Measurements from ENCODE around the gene VEZT.
A peak's percentile ranks its signal among the peaks of the same experiment; 100 is the strongest.

Gene VEZT

DNA sequence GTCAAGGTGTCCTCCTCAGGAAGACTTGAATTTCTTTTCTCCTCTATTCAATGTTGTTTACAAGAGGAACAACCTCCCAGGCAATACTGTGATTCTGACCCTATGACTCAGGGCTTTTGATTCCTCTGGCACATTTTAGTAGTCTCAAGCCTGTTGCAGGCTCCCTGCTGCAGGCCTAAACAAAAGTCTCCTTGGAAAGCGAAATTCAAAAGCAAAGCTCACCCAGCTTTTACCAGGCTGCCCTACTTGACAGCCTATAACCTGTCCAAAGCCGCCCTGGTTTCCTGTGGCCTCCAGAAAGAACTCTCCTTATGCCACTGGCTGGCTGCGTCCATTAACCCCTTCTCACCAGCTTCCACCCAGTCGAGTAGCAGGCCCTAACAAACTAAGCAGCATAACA is 11.9 kb upstream of the VEZT start:
- no peak overlapping the region for H3K27ac Mint-ChIP-seq
- peaks cover 10% of the 10 kb centered on the region for H3K4me1 Mint-ChIP-seq (ENCODE audit: low read depth)
- H3K27me3 Mint-ChIP-seq = no peaks in the 10 kb centered on the region
- H3K4me3 Mint-ChIP-seq = no peak overlapping the region
- H3K9me3 Mint-ChIP-seq = no peaks in the 10 kb centered on the region
- H3K36me3 Mint-ChIP-seq (ENCODE audit: low read depth) = no peaks in the 10 kb centered on the region

DNA sequence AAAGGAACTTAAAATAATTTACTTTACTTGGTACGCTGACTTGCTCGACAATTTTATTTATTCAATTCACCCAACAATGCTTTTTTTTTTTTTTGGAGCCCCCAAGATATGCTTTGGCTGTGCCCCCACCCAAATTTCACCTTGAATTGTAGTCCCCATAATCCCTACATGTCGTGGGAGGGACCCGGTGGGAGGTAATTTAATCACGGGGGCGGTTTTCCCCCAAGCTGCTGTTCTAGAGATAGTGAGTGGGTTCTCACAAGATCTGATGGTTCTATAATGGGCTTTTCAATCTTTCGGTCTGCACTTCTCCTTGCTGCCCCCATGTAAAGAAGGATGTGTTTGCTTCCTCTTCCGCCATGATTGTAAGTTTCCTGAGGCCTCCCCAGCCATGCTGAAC is 10.7 kb upstream of the VEZT start:
- Mint-ChIP-seq H3K27me3 (no peaks in the 10 kb centered on the region), H3K4me1 (ENCODE audit: low read depth) (peaks cover 7% of the 10 kb centered on the region), H3K9me3 (no peaks in the 10 kb centered on the region), H3K27ac (no peak overlapping the region), H3K36me3 (ENCODE audit: low read depth) (no peaks in the 10 kb centered on the region), H3K4me3 (no peak overlapping the region)

DNA sequence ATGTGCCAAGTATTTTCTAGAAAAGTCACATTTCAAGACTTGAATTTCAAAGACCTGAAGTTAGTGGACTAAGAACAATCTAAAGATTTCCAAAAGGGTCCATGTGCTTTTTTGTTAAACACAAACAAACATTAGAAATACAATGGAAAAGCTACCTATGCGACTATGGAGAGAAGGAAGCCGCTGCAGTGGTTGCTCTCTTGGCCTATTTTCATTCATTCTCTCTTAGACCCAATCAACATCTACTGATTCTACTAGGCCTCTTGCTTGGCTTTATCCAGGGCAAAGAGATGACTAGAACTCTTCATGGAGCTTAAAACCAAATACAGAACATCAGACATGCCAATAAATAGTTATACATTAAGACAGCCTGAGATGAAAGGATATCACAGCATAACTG is 10.2 kb upstream of the VEZT start:
- Mint-ChIP-seq H3K4me1 (ENCODE audit: low read depth) (peaks cover 7% of the 10 kb centered on the region), H3K27ac (no peak overlapping the region), H3K36me3 (ENCODE audit: low read depth) (no peaks in the 10 kb centered on the region), H3K27me3 (no peaks in the 10 kb centered on the region), H3K9me3 (no peaks in the 10 kb centered on the region), H3K4me3 (no peak overlapping the region)

DNA sequence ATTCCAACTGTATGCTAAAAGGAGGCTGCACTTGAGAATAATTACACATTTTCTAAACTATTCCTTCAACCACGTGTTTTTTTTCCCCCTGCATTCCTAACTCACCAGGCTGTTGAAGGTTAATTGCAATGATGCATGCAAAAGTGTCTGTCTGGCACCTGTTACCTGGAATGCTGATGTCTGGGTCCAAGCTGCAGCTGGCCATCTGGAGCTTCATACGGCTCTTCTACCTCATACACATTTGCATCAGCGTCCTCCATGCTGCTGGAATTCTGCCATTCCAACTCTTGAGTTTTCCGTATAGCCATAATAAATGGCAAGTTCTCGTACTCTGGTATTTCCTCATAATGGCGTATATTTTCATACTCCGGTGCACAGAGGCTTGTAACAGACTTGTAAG is 8.9 kb upstream of the VEZT start:
- no peaks in the 10 kb centered on the region for H3K36me3 Mint-ChIP-seq (ENCODE audit: low read depth)
- H3K4me3 Mint-ChIP-seq = no peak overlapping the region
- no peaks in the 10 kb centered on the region for H3K27me3 Mint-ChIP-seq
- H3K4me1 Mint-ChIP-seq (ENCODE audit: low read depth) = peaks cover 7% of the 10 kb centered on the region
- H3K9me3 Mint-ChIP-seq = no peaks in the 10 kb centered on the region
- no peak overlapping the region for H3K27ac Mint-ChIP-seq

DNA sequence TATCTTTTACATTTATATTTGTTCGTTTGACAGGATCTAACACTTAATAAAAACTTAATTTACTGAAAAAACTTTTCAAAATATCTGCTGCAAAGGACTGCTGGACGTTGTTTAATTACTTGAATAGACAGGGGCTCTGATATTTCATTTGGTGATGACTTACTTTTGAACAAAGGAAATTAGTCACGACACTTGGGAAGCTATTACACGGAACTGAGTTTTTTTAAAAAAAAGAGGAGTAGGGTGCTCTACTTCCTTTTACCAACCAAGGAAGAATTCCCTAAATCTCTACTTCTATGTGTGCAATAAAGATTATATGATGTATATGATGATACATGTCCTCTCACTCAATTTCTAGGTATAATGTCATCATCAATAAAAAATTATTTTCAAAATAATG is 5.0 kb upstream of the VEZT start:
- Mint-ChIP-seq H3K4me3 (no peak overlapping the region), H3K36me3 (ENCODE audit: low read depth) (no peaks in the 10 kb centered on the region), H3K9me3 (no peaks in the 10 kb centered on the region), H3K27me3 (peaks cover 5% of the 10 kb centered on the region), H3K4me1 (ENCODE audit: low read depth) (peaks cover 13% of the 10 kb centered on the region), H3K27ac (no peak overlapping the region)

DNA sequence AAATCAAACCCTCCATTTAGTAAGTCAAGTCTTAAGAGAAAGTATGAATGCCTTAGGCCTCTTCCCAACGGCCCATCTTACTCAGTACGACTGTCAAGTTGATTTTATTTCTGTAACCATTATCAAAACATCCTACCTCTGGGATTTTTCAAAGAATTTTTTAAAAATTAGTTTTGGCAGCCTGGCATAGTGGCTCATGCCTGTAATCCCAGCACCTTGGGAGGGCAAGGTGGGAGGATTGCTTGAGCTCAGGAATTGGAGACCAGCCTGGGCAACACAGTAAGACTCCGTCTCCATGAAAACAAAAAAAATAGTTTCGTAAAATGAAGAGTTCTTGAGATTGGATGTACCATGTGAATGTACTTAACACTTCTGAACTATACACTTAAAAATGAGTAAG is 4.5 kb upstream of the VEZT start:
- no peak overlapping the region for H3K27ac Mint-ChIP-seq
- H3K36me3 Mint-ChIP-seq (ENCODE audit: low read depth) = no peaks in the 10 kb centered on the region
- no peaks in the 10 kb centered on the region for H3K9me3 Mint-ChIP-seq

DNA sequence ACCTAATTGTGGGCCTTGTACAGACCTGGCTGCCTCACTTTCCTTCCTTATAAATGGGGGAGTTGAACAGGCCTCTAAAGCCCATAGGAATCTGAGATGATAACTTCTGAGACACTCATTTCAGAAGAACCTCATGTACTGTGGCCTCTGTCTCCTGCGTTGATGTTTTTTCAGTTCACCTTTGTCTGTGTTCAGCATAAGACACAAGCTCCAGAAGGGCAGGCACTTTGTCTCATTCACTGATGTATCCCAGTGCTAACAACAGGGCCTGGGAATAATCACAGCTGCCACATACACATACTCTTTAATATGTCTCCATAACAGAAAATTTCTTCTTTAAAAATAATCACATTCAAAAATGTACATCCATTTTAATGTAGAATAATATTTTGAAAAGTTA is 3.7 kb upstream of the VEZT start:
- no peak overlapping the region for H3K4me3 Mint-ChIP-seq
- peaks cover 18% of the 10 kb centered on the region for H3K4me1 Mint-ChIP-seq (ENCODE audit: low read depth)
- no peak overlapping the region for H3K27ac Mint-ChIP-seq
- peaks cover 5% of the 10 kb centered on the region for H3K27me3 Mint-ChIP-seq
- H3K9me3 Mint-ChIP-seq = no peaks in the 10 kb centered on the region
- H3K36me3 Mint-ChIP-seq (ENCODE audit: low read depth) = peaks cover 2% of the 10 kb centered on the region

More for the DNA sequence above, 4.5 kb upstream of the VEZT start:
- Mint-ChIP-seq H3K4me1 (ENCODE audit: low read depth) (peaks cover 13% of the 10 kb centered on the region), H3K27me3 (peaks cover 5% of the 10 kb centered on the region), H3K4me3 (no peak overlapping the region)

DNA sequence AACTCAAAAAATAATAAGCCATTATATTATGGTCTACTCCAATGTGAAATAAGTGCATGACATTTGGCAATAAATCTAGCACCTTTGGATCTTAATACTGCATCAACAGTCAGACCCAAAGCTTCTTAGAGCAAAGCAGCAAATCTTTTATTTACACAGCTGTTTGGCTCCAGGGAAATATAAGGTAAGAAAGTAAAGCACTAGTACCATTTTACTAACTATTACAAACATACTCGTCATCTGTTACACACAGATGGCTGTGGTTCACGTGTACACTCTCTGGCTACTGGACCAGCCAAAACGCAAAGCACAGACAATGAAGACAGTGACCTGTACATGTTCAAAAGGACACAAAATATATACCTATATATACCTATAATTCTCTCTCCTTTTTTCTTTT is 3.1 kb upstream of the VEZT start:
- H3K27me3 Mint-ChIP-seq = peaks cover 5% of the 10 kb centered on the region
- H3K4me1 Mint-ChIP-seq (ENCODE audit: low read depth) = peaks cover 24% of the 10 kb centered on the region
- no peak overlapping the region for H3K4me3 Mint-ChIP-seq
- peaks cover 4% of the 10 kb centered on the region for H3K36me3 Mint-ChIP-seq (ENCODE audit: low read depth)
- H3K9me3 Mint-ChIP-seq = no peaks in the 10 kb centered on the region
- H3K27ac Mint-ChIP-seq = no peak overlapping the region

DNA sequence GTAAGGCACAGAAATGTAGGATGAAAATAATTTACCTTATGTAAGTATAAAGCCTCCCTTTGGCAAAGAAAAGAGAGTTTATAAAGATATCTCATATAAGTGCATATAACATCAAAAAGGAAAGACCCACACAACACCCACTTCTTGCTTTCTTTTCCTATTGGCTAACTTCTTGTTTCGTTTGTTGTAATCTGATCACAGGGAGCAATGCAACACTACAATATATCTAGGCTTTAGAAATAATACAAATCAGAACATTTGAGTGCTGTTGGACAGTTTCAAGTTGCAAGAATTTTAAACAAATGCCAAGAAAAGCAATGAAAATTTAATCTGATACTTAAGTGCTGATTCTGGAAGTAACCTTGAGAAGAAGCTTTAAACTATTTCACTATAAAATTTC is 1.7 kb upstream of the VEZT start:
- Mint-ChIP-seq H3K4me3 (no peak overlapping the region), H3K27me3 (peaks cover 5% of the 10 kb centered on the region), H3K4me1 (ENCODE audit: low read depth) (peaks cover 38% of the 10 kb centered on the region), H3K9me3 (no peaks in the 10 kb centered on the region), H3K36me3 (ENCODE audit: low read depth) (peaks cover 9% of the 10 kb centered on the region), H3K27ac (no peak overlapping the region)

DNA sequence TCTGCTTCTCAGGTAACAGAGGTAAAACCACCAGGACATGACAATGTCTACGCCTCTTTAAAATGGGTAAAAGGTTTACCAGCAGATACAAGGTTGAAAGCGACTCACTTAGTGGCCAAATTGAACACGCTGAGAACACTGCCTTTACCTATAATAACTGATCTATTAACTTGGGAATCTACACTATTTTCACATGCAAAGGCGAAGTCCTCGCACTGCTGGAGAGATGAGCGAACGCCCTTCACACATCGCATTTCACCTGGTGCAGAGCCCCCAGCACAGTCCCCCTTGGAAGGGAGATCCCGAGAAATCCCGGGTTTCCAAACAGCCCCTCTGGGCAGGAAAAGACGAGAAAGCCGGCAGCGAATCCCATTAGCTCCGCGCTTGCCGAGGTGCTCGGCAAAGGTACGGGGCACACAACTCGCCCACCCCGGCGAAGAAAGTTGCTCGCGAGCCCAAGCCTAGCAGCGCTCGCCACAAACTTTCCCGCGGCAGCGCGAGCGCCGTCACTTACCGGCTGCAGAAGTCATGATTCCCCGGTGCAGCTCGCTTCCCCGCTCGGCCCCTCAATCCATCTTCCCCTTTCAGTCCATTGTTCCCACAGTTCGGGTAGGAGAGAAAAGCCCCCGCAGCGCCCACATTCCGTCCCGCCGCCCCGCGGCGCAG is 763 bp upstream of the VEZT start:
- Mint-ChIP-seq H3K4me1 (ENCODE audit: low read depth) (peaks cover 41% of the 10 kb centered on the region), H3K4me3 (peak overlapping the region; percentile 98), H3K36me3 (ENCODE audit: low read depth) (peaks cover 9% of the 10 kb centered on the region), H3K27me3 (peaks cover 5% of the 10 kb centered on the region), H3K27ac (peak overlapping the region; percentile 83), H3K9me3 (no peaks in the 10 kb centered on the region)

DNA sequence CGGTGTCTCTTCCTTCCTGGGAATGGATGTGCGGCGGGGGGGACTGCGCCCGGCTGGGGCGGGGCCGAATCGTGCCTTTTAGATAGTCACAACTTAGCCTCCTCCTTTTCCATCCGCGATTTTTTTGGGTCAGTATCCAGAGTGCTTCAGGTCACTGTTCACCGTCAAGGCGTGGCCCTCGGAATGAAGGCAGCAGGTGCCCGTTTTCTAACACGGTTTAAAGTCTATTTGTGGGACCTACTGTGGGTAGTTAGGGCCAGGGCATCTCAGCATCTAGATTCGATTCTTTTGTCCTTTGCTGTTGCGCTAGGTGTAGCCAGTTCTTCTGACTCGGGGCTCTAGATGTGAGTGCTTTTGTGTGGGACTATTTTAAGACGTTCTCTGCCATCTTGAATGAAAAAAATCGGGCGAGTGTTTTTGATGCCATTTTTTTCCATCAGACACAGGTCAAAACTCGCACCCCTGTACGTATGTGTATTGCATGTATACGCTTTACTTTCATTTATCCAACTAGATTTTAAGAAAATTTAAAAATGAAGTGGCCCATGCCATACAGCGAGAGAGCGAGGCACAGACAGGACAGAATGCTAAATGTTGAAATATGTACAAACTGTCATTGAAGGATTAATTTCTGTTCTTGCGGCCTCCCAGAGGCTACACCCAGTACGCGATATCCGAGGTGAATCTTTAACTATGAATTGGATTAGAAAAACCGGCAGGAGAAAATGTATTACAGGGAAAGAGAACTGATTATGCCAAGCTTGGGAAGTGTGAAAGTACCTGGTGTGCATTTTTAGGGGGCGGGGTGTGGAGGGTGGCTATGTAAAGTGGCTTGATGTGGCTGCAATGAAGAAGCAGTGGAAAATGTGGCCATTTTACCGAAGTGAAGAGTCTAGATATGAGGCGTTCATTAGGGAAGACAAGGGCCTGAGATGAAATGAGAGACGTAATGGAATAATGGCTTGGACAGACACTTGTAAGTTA is 835 bp downstream of the VEZT start:
- peak overlapping the region; percentile 98 for H3K4me3 Mint-ChIP-seq
- peaks cover 46% of the 10 kb centered on the region for H3K4me1 Mint-ChIP-seq (ENCODE audit: low read depth)
- peaks cover 5% of the 10 kb centered on the region for H3K27me3 Mint-ChIP-seq
- peaks cover 9% of the 10 kb centered on the region for H3K36me3 Mint-ChIP-seq (ENCODE audit: low read depth)
- peak overlapping the region; percentile 99 for H3K27ac Mint-ChIP-seq
- H3K9me3 Mint-ChIP-seq = no peaks in the 10 kb centered on the region

DNA sequence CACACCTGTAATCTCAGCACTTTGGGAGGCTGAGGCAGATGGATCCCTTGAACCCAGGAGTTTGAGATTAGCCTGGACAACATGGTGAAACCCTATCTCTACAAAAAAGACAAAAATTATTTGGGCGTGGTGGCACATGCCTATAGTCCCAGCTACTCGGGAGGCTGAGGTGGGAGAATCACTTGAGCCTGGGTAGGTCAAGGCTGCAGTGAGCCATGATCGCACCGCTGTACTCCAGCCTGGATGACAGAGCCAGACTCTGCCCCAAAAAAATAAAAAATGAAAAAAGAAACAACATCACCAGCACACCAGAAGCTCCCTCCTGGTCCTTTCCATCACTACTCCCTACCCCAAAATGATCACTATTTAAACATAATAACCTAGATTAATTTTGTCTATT is 2.6 kb downstream of the VEZT start:
- H3K9me3 Mint-ChIP-seq = no peaks in the 10 kb centered on the region
- peaks cover 24% of the 10 kb centered on the region for H3K36me3 Mint-ChIP-seq (ENCODE audit: low read depth)
- H3K4me3 Mint-ChIP-seq = peak overlapping the region; percentile 51
- H3K4me1 Mint-ChIP-seq (ENCODE audit: low read depth) = peaks cover 60% of the 10 kb centered on the region
- peak overlapping the region; percentile 5 for H3K27ac Mint-ChIP-seq
- H3K27me3 Mint-ChIP-seq = peaks cover 3% of the 10 kb centered on the region

DNA sequence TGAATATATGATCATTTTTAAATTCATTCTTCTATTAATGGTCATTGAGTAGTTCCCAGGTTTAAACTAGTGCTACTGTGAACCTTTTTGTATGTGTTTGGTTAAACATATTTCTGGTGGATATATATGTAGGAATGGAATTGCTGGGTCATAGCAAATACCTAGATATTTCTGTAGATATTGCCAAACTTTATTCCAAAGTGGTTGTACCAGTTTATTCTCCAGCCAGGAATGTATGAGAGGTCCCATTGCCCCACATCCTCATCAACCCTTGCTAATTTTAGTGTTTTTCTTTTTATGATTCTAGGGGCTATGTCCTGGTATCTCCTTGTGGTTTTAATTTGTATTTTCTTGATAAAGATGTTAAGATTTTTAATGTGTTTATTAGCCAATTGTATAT is 3.1 kb downstream of the VEZT start:
- Mint-ChIP-seq H3K27ac (peak overlapping the region; percentile 5), H3K4me3 (no peak overlapping the region), H3K27me3 (no peaks in the 10 kb centered on the region), H3K9me3 (no peaks in the 10 kb centered on the region), H3K36me3 (ENCODE audit: low read depth) (peaks cover 28% of the 10 kb centered on the region), H3K4me1 (ENCODE audit: low read depth) (peaks cover 61% of the 10 kb centered on the region)

DNA sequence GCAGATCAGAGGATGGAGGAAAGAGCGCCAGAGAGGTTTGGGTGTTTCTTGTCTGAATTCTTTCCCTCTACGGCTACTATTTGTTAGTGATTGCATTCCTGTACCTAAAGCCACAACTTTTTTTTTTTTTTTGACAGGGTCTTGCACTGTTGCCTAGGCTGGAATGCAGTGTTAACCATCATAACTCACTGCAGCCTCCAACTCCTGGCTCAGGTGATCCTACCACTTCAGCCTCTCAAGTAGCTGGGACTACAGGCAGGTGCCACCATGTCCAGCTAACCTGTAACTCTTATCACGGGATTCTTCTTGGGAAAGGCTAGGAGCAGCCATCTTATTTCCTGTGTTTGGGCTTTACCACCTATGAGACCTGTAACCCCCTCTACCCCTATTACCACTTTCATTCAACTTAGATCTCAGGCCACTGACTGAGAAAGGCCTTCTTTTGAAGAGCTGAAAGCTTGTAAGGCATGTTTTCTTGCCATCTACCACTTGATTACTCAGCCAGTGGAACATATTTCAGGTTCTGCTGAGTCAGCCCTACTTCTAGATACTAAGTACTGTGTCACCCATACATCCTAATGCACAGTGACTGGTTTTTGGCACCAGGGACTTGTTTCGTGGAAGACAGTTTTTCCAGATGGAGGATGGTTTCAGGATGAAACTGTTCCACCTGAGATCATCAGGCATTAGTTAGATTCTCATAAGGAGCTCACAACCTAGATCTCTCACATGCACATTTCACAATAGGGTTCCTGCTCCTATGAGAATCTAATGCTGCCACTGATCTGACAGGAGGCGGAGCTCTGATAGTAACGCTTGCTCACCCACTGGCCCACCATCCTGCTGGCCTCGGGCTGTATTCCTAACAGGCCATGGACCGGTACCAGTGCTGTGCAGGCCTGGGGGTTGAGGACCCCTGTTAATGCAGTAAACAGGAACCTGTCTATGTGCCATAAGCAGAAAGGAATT is 6.9 kb downstream of the VEZT start:
- no peaks in the 10 kb centered on the region for H3K9me3 Mint-ChIP-seq
- H3K4me1 Mint-ChIP-seq (ENCODE audit: low read depth) = peaks cover 55% of the 10 kb centered on the region
- peaks cover 39% of the 10 kb centered on the region for H3K36me3 Mint-ChIP-seq (ENCODE audit: low read depth)
- H3K27ac Mint-ChIP-seq = peak overlapping the region; percentile 21
- no peak overlapping the region for H3K4me3 Mint-ChIP-seq
- no peaks in the 10 kb centered on the region for H3K27me3 Mint-ChIP-seq
